SK-N-SH treated with all-trans-retinoic acid at 6 μM for 48 hours (cell line): Measurements from ENCODE around the gene FAM229A.

ENCODE experiments used
- ATAC-seq: fragments of 200-7000 bp; cut with Tn5 transposase; 3 replicates; pipeline ENCODE4 v1.9.1; 2020; ENCODE audit warnings: mild to moderate bottlenecking, moderate library complexity
- ARNTL ChIP-seq: fragments of 450-650 bp; formaldehyde crosslinking; IDR thresholded peaks from 2 replicates; pipeline ENCODE4 v1.5.0; 2020; ENCODE audit warnings: low read depth, mild to moderate bottlenecking, moderate library complexity, borderline replicate concordance
- BACH2 ChIP-seq: fragments of 250-450 bp; sonication (Bioruptor Pico); IDR thresholded peaks from 2 replicates; pipeline ENCODE4 v1.9.0; 2021; ENCODE audit warnings: mild to moderate bottlenecking, borderline replicate concordance
- CSDC2 ChIP-seq: fragments of 250-450 bp; sonication (Bioruptor Pico); IDR thresholded peaks from 2 replicates; pipeline ENCODE4 v1.5.0; 2020; ENCODE audit warnings: mild to moderate bottlenecking, moderate library complexity
- CSRNP3 ChIP-seq: fragments of 250-450 bp; sonication (Bioruptor Pico); IDR thresholded peaks from 2 replicates; pipeline ENCODE4 v1.5.1; 2021; ENCODE audit warnings: mild to moderate bottlenecking, moderate library complexity
- ESRRG ChIP-seq: fragments of 250-450 bp; sonication (Bioruptor Pico); IDR thresholded peaks from 2 replicates; pipeline ENCODE4 v1.6.1; 2021; ENCODE audit warnings: mild to moderate bottlenecking
- GLIS3 ChIP-seq: fragments of 250-450 bp; sonication (Bioruptor Pico); IDR thresholded peaks from 2 replicates; pipeline ENCODE4 v1.5.0; 2020; ENCODE audit warnings: mild to moderate bottlenecking, moderate library complexity
- ISL1 ChIP-seq: fragments of 250-450 bp; sonication (Bioruptor Pico); IDR thresholded peaks from 2 replicates; pipeline ENCODE4 v2.1.2; 2022; ENCODE audit warnings: mild to moderate bottlenecking, moderate library complexity
- OSR1 ChIP-seq: fragments of 250-450 bp; sonication (Bioruptor Pico); IDR thresholded peaks from 2 replicates; pipeline ENCODE4 v1.8.0; 2022; ENCODE audit warnings: moderate library complexity, mild to moderate bottlenecking, inconsistent platforms
- PATZ1 ChIP-seq: fragments of 250-450 bp; sonication (Bioruptor Pico); IDR thresholded peaks from 2 replicates; pipeline ENCODE4 v1.8.0; 2020; ENCODE audit warnings: mild to moderate bottlenecking, moderate library complexity, borderline replicate concordance
- PPARA ChIP-seq: fragments of 250-450 bp; sonication (Bioruptor Pico); IDR thresholded peaks from 2 replicates; pipeline ENCODE4 v1.5.0; 2020; ENCODE audit warnings: mild to moderate bottlenecking, borderline replicate concordance
- RARB ChIP-seq: fragments of 250-450 bp; sonication (Bioruptor Pico); IDR thresholded peaks from 2 replicates; pipeline ENCODE4 v1.8.0; 2021; ENCODE audit warnings: mild to moderate bottlenecking, moderate library complexity
- SNAI2 ChIP-seq: fragments of 250-450 bp; sonication (Bioruptor Pico); IDR thresholded peaks from 2 replicates; pipeline ENCODE4 v1.5.0; 2020; ENCODE audit warnings: mild to moderate bottlenecking, moderate library complexity
- TCF4 ChIP-seq: fragments of 250-450 bp; sonication (Bioruptor Pico); IDR thresholded peaks from 2 replicates; pipeline ENCODE4 v1.8.0; 2021; ENCODE audit warnings: mild to moderate bottlenecking, moderate library complexity, borderline replicate concordance
- TOX ChIP-seq: fragments of 250-450 bp; sonication (Bioruptor Pico); IDR thresholded peaks from 2 replicates; pipeline ENCODE4 v1.8.0; 2021; ENCODE audit warnings: mild to moderate bottlenecking, moderate library complexity, borderline replicate concordance
- TSHZ2 ChIP-seq: fragments of 250-450 bp; sonication (Bioruptor Pico); IDR thresholded peaks from 2 replicates; pipeline ENCODE4 v1.5.0; 2020; ENCODE audit warnings: mild to moderate bottlenecking, moderate library complexity
- ZC3H10 ChIP-seq: fragments of 250-450 bp; sonication (Bioruptor Pico); IDR thresholded peaks from 2 replicates; pipeline ENCODE4 v1.5.1; 2021; ENCODE audit warnings: mild to moderate bottlenecking, moderate library complexity
- ZFP3 ChIP-seq: fragments of 250-450 bp; sonication (Bioruptor Pico); IDR thresholded peaks from 2 replicates; pipeline ENCODE4 v1.5.0; 2020; ENCODE audit warnings: mild to moderate bottlenecking, moderate library complexity
- ZFP30 ChIP-seq: fragments of 450-650 bp; formaldehyde crosslinking; IDR thresholded peaks from 2 replicates; pipeline ENCODE4 v1.5.0; 2022; ENCODE audit warnings: mild to moderate bottlenecking, moderate library complexity
- ZNF565 ChIP-seq: fragments of 450-650 bp; formaldehyde crosslinking; conservative IDR thresholded peaks from 2 replicates; pipeline ENCODE4 v1.5.0; 2020; ENCODE audit warnings: low read depth, mild to moderate bottlenecking, moderate library complexity
- ZNF70 ChIP-seq: fragments of 450-650 bp; formaldehyde crosslinking; IDR thresholded peaks from 2 replicates; pipeline ENCODE4 v1.5.0; 2020; ENCODE audit warnings: mild to moderate bottlenecking, moderate library complexity
- ZNF8 ChIP-seq: fragments of 450-650 bp; formaldehyde crosslinking; IDR thresholded peaks from 2 replicates; pipeline ENCODE4 v1.5.0; 2020; ENCODE audit warnings: mild to moderate bottlenecking, moderate library complexity

FAM229A gene

GRCh38 chr1:32406629-32407111 lies 44.4 kb upstream of the FAM229A start:
- ATAC-seq: no peak
- TF ChIP-seq PATZ1 (no peak), ZC3H10 (CRISPR knock-in tag) (no peak), ZNF8 (no peak), ISL1 (CRISPR knock-in tag) (no peak), ZNF70 (CRISPR knock-in tag) (no peak), RARB (no peak), BACH2 (CRISPR knock-in tag) (no peak), ESRRG (CRISPR knock-in tag) (no peak), ZNF565 (CRISPR knock-in tag) (no peak), CSDC2 (no peak)

- no peak for TF ChIP-seq TOX (CRISPR knock-in tag)
- no peak for TF ChIP-seq ZNF565 (CRISPR knock-in tag)
- TF ChIP-seq SNAI2 (CRISPR knock-in tag): no peak
- no peak for TF ChIP-seq CSDC2
- no peak for TF ChIP-seq RARB
- no peak for TF ChIP-seq ISL1 (CRISPR knock-in tag)
- TF ChIP-seq PATZ1: no peak
- TF ChIP-seq ZC3H10 (CRISPR knock-in tag): no peak
- TF ChIP-seq ESRRG (CRISPR knock-in tag): no peak
- TF ChIP-seq ZNF70 (CRISPR knock-in tag): no peak
- no peak for TF ChIP-seq ARNTL (CRISPR knock-in tag)
- TF ChIP-seq TCF4 (CRISPR knock-in tag): no peak
- TF ChIP-seq CSRNP3: no peak
- TF ChIP-seq OSR1 (CRISPR knock-in tag): no peak
- TF ChIP-seq ZFP3 (CRISPR knock-in tag): no peak
- no peak for TF ChIP-seq PPARA (CRISPR knock-in tag)
- no peak for ATAC-seq
Measured at GRCh38 chr1:32405672-32406467, 43.6 kb upstream of the FAM229A start.

- no peak for ATAC-seq
- TF ChIP-seq OSR1 (CRISPR knock-in tag): no peak
- no peak for TF ChIP-seq ZFP30 (CRISPR knock-in tag)
- TF ChIP-seq ZC3H10 (CRISPR knock-in tag): no peak
- no peak for TF ChIP-seq GLIS3 (CRISPR knock-in tag)
- no peak for TF ChIP-seq TSHZ2 (CRISPR knock-in tag)
- no peak for TF ChIP-seq TCF4 (CRISPR knock-in tag)
- TF ChIP-seq RARB: no peak
- TF ChIP-seq BACH2 (CRISPR knock-in tag): no peak
Measured at GRCh38 chr1:32404946-32405345, 42.7 kb upstream of the FAM229A start.
